Superior temporal gyrus (tissue), 1 donor: Measurements from ENCODE around the gene HDGFL2.
A peak's percentile ranks its signal among the peaks of the same experiment; 100 is the strongest.
"Not testable (repeated sequence)": the region's sequence is repeated elsewhere in the genome, so short reads cannot be mapped to it uniquely, and the experiment has no call there.

Experiments used
- DNase-seq: peaks from one replicate; pipeline ENCODE4 v3.0.0-alpha.2; 2016; ENCODE audit errors: extremely low spot score

The HDGFL2 gene

GRCh38 chr19:4512070-4512469, 40.0 kb downstream of the HDGFL2 start:
- no peak for DNase-seq

GRCh38 chr19:4513248-4513647, 41.2 kb downstream of the HDGFL2 start:
- DNase-seq = no peak

- DNase-seq = no peak
Measured at GRCh38 chr19:4515732-4516131, 43.6 kb downstream of the HDGFL2 start.

- no peak for DNase-seq
Measured at GRCh38 chr19:4516199-4516938, 44.3 kb downstream of the HDGFL2 start.

- no peak for DNase-seq
Measured at GRCh38 chr19:4516939-4517300, 44.8 kb downstream of the HDGFL2 start.

- DNase-seq = no peak
Measured at GRCh38 chr19:4517451-4518057, 45.5 kb downstream of the HDGFL2 start.

GRCh38 chr19:4518345-4519171, 46.5 kb downstream of the HDGFL2 start, which contains the start of gene PLIN4:
TSS of gene PLIN4 (minus strand) at chr19:4518486. CDS start at chr19:4518272, 214 bp downstream.
- DNase-seq = no peak

GRCh38 chr19:4519172-4519496, 47.0 kb downstream of the HDGFL2 start:
- no peak for DNase-seq

GRCh38 chr19:4519521-4520277, 47.6 kb downstream of the HDGFL2 start:
- no peak for DNase-seq

- DNase-seq = no peak
Measured at GRCh38 chr19:4521170-4521887, 49.2 kb downstream of the HDGFL2 start.

- DNase-seq = no peak
Measured at GRCh38 chr19:4521888-4522242, 49.8 kb downstream of the HDGFL2 start.

GRCh38 chr19:4522291-4523002, 50.4 kb downstream of the HDGFL2 start:
- DNase-seq = no peak

GRCh38 chr19:4523306-4524110, 51.4 kb downstream of the HDGFL2 start:
- DNase-seq = no peak

GRCh38 chr19:4524808-4525562, 52.9 kb downstream of the HDGFL2 start:
- peak; percentile 20 for DNase-seq

- no peak for DNase-seq
Measured at GRCh38 chr19:4525563-4526002, 53.5 kb downstream of the HDGFL2 start.

- DNase-seq = not testable (repeated sequence)
Measured at GRCh38 chr19:4527377-4527776, 55.3 kb downstream of the HDGFL2 start.

GRCh38 chr19:4528843-4529242, 56.7 kb downstream of the HDGFL2 start:
- DNase-seq = no peak

GRCh38 chr19:4529924-4530522, 57.9 kb downstream of the HDGFL2 start:
- no peak for DNase-seq
